ENCODE measurements around the gene KIAA0232.
"Not testable (repeated sequence)": the region's sequence is repeated elsewhere in the genome, so short reads cannot be mapped to it uniquely, and the experiment has no call there.

The KIAA0232 gene

DNA sequence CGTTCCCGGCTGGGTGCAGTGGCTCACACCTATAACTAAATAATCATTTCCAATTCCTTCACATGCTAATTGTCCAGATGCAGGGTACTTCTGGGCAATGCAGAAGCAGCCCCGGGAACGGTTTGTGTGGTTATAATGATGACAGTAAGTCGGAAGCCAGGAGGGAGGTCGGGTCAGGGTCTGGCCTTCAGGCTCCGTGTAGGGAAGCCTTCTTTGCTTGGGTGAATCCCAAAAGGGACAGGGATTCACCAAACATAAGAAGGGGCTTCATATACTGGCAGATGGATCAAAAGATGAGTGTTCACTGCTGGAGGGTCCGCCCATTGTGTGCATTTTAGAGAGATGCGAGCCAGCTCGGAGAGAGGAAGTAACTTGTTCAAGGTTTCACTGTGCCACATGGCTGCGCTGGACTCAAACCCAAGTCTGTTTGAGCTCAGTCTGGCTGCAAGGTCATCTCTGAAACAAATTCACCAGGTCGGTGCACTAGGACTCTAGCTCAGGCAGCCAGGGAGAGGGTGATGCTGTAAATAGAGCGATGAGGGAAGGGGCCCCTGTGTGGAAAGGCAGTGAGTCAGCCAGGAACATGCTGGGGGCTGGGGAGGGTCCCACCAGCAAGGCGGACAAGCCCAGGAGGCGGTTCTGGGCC lies 4.8 kb upstream of the KIAA0232 start:
- DNase-seq (ENCODE audit: low read depth) = no peak

DNA sequence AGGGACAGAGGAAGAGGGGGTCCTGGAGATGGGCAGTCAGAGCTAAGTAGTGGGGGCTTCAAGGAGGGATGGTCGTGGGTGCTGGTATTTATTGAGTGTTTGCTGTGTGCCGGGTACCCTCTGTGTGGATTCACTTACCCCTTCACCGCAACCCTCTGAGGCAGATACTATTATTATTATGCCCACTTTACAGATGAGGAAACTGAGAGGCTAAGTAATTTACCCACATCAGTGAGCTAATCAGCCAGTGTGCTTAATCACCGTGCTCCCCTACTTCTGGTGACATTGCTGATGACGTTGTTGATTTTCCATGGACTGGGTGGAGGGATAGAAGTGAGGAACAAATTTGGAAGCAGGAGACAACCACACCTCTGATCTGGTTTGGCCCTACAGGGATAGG lies 4.1 kb upstream of the KIAA0232 start:
- no peak for DNase-seq (ENCODE audit: low read depth)

GRCh38 chr4:6779667-6780565 lies 2.6 kb upstream of the KIAA0232 start:
- DNase-seq (ENCODE audit: low read depth) = no peak

DNA sequence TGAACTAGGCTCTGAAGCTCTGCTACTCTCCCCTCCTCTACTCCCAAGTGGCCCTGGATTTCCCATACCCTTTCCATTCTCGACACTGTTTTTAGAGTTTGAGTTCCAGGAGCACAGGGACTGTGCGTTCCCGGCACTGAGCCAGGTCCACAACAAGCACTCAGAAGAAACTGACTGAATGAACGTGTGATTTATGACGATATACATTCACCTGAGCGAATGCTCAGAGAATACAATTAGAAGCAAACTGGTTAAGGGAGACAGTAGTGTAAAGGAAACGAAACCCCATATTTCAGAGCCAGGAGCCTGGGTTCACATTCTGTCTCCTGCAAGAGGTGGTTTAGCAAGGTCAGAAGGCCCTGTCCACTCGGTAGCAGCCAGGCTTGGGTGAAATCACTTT lies 1.4 kb upstream of the KIAA0232 start:
- no peak for DNase-seq (ENCODE audit: low read depth)

DNA sequence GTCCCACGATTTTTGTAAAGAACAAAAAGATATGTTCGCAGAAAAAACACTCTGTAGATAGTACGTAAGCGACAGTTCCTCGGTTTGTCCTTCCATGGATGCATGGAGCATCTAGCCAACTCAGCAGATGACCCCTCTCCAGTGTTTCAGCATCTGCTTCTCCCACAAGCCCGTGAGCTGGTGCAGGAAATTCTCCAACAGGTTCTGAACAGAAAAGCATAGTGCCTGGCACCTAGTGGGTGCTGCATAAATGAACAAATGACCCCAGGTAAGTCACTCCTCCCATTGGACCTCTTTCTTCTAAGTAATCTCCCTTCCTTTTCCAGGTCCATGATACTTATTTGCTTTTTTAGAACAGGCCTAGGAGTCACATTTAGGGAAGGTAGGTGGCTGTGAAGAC lies 966 bp upstream of the KIAA0232 start:
- no peak for DNase-seq (ENCODE audit: low read depth)

GRCh38 chr4:6782846-6783110 lies 251 bp downstream of the KIAA0232 start:
- DNase-seq (ENCODE audit: low read depth) = no peak

DNA sequence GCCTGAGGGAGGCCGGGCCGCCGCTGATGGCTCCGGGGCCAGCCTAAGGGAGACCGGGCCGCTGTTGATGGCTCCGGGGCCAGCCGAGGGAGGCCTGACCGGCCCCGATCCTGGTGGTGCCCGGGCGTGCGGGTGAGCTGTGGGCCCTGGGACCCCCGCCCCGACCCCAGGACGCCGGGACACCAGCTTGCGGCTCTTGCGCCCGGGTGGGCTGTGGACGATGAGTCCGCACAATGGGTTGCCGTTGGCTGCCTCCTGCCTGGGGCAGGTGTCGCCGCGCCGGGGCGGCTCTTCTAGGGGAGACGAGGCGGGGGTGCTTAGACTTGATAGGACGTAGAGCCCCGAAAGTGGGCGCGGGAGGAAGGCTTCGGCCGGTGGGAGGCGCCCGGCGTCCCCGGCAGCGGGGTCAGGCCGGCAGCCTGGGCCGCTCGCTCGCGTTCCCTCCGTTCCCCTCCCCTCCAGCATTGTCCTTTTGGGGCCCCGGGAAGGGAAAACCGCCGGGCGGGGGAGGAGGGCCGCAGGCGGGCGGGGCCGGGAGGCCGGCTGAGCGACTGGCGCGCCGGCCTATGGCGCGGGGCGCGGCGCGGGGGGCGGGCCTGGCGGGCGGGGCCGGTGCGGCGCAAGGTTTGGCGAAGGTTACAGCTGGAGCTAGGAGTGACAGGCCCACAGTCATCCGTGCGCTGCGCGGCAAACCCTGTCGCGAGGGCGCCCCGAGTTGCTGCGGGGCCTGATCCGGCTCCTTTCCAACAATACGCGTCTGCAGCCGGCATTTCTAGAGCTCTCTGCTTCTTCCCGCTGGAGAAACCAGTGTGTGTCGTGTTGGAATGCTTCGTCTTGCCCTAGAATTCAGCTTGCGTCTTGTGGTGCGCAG lies 819 bp downstream of the KIAA0232 start:
- DNase-seq (ENCODE audit: low read depth) = peak; percentile 73

DNA sequence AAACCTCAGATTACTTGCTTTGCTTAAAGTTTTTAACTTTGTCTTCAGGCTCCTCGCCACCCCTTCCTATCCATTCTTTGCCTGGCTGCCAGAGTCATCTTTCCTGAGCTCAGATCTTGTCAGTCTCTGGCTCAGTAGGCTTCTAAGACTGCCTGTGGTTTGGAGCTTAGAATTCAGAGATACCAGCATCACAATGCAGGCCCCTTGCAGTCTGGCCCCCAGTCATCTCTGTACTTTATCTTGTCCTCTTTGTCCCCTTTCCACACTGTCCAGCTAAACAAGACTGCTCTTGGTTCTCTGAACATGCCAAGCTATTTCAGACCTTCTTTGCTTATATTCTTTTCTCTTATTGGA lies 3.0 kb downstream of the KIAA0232 start:
- no peak for DNase-seq (ENCODE audit: low read depth)

DNA sequence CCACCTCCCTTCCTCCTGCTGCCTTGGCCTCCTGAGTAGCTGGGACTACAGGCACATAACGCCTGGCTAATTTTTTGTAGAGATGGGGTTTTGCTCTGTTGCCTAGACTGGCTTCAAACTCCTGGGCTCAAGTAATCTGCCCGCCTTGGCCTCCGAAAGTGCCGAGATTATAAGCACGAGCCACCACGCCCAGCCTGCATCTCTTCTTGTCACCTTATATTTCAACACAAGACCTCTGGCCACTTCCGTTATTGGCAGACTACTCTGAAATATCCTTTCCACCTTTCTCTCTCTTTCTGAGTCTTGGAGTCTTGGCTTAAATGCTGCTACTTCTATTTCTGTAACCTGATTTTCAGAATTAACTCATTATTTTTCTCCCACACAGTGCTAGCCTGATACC lies 5.6 kb downstream of the KIAA0232 start:
- no peak for DNase-seq (ENCODE audit: low read depth)

- not testable (repeated sequence) for DNase-seq (ENCODE audit: low read depth)
Measured at GRCh38 chr4:6791245-6791644, 8.7 kb downstream of the KIAA0232 start.

DNA sequence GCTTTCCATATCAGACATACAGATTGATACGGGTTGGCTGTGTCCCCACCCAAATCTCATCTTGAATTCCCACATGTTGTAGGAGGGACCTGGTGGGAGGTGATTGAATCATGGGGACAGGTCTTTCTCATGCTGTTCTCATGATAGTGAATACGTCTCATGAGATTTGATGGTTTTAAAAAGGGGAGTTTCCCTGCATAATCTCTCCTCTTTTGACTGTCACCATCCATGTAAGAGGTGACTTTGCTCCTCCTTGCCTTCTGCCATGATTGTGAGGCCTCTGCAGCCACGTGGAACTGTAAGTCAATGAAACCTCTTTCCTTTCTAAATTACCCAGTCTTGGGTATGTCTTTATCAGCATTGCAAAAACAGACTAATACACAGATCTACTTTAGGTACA lies 9.3 kb downstream of the KIAA0232 start:
- DNase-seq (ENCODE audit: low read depth) = not testable (repeated sequence)

GRCh38 chr4:6794189-6794588 lies 11.7 kb downstream of the KIAA0232 start:
- no peak for DNase-seq (ENCODE audit: low read depth)

- no peak for DNase-seq (ENCODE audit: low read depth)
Measured at GRCh38 chr4:6795821-6796220, 13.3 kb downstream of the KIAA0232 start.

- not testable (repeated sequence) for DNase-seq (ENCODE audit: low read depth)
Measured at GRCh38 chr4:6797368-6797767, 14.8 kb downstream of the KIAA0232 start.

- DNase-seq (ENCODE audit: low read depth) = no peak
Measured at GRCh38 chr4:6799091-6799490, 16.6 kb downstream of the KIAA0232 start.

DNA sequence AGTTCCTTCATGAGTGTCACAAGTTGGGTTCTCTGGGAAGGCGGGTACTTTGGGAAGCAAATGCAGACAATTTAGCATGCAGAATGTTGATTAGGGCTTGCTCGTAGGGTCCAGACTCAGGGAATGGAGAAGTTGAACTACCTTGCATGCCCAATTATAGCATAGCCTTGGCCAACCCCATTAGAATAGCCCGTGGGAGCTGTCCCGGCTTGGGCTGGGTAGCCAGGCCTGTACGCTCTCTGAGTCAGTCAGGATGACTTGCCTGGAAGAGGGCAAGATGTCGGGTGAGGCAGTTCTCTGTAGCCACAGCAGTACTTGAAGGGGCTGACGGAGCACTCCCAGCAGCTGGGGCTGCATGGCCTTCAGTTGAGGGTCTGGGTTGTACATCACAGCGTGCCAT lies 19.5 kb downstream of the KIAA0232 start:
- DNase-seq (ENCODE audit: low read depth) = no peak

DNA sequence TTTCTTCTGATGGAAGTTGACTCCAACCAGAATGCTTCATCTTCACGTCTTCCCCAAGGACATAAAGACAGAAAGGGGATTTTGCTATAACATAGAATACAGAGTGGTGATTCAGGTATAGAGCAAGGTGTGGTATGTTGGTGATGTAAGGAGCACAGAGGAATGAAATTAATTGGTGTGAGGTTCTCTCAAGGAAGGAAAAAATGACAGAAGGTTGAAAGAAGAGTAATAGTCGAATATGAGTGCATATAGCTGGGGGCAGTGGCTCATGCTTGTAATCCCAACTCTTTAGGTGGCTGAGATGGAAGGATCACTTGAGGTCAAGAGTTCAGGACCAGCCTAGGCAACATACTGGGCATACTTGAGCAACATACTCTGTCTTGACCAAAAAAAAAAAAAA lies 20.1 kb downstream of the KIAA0232 start:
- no peak for DNase-seq (ENCODE audit: low read depth)

- no peak for DNase-seq (ENCODE audit: low read depth)
Measured at GRCh38 chr4:6803246-6803645, 20.7 kb downstream of the KIAA0232 start.

DNA sequence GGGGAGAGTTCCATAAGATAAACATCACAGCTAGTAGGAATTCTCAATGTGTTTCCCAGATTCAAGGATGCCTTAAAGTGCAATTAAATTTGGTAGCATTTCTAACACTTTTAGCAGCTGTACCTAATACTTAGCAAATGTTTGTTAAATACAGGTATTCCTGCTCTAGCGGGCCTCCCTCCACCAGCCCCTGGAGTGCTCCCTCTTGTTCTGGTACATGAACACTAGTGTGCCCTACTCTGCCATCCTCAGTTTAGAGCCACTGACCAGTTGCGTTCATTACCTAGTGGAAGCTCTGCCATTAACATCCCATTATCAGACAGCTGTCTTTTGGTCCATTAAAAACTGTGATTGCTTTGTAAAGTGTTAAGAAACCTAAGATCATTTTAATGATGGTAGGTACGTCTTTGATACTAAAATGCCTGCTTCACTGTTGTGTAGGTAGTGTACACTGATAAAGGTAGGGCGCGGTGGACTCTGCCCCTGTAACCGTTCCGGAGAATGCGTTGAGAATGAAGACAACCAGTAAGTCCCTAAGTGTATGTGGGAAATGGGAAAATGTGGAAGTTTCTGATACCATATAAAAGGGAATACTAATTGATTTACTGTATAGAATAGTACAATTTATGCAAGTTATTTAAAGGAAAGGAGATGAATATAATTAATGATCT lies 21.7 kb downstream of the KIAA0232 start:
- no peak for DNase-seq (ENCODE audit: low read depth)

GRCh38 chr4:6806924-6807626 lies 24.5 kb downstream of the KIAA0232 start:
- DNase-seq (ENCODE audit: low read depth) = no peak

- DNase-seq (ENCODE audit: low read depth) = no peak
Measured at GRCh38 chr4:6808259-6808658, 25.7 kb downstream of the KIAA0232 start.

DNA sequence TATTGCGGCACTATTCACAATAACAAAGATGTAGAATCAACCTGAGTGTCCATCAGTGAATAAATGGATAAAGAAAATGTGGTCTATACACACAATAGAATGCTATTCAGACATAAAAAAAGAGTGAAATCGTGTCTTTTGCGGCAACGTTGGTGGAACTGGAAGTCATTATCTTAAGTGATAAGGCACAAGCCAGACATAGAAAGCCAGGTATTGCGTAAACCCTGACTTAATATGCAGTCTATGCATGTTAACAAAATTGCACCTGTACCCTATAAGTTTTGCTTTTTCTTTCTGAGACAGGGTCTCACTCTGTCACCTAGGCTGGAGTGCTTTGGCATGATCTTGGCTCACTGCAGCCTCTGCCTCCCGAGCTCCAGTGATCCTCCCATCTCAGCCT lies 28.6 kb downstream of the KIAA0232 start:
- DNase-seq (ENCODE audit: low read depth) = no peak

Measured in GM04504 (cell line).